Fibroblast of lung (primary cell): Measurements from ENCODE around the gene SMCO1.

Experiments
- CTCF ChIP-seq, 2 donors: IDR thresholded peaks in 1 of 2; conservative IDR thresholded peaks in 1 of 2; 1 replicate in 1 of 2; 2 replicates in 1 of 2; pipeline ENCODE4 v1.5.1; 2011 to 2012; ENCODE audit warnings: low read length in 2 of 2, control low read depth in 1 of 2, inconsistent platforms in 1 of 2, low read depth in 1 of 2, mild to moderate bottlenecking in 1 of 2
- EZH2 ChIP-seq: IDR thresholded peaks from 2 replicates; pipeline ENCODE4 v1.5.1; 2012; ENCODE audit warnings: low read length, control low read depth, mild to moderate bottlenecking; ENCODE audit errors: missing control alignments

DNA sequence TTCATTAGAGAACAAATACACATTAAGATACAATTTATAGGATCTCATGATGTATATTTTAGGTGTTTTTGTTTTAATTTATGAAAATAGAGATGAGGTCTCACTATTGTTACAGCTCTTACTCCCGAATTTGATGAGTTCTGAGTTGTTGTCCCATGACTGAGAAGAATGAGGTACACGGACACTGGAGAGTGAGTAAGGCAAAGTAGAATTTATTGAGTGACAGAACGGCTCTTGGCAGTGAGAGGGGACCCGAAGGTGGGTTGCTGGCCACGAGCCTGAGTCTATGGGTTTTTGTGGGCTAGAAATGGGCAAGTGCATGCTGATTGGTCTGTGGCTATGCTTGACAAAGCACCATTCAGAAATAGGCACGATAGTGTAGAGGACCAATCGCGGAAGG is 8.5 kb downstream of the SMCO1 start:
- TF ChIP-seq EZH2, result no peak
- no peak for TF ChIP-seq CTCF (conservative IDR thresholded peaks at IDR 0.05 in 1 of 2, IDR thresholded peaks at IDR 0.05 in 1 of 2; ENCODE audit: low read depth in 1 of 2, low read length in 2 of 2)
